K562 (cell line): Measurements from ENCODE around the gene IMPDH2. TPM values are rescaled to one million over a fixed set of nuclear protein-coding genes. Genes with fewer than 3 reads are reported as not detected.

Source experiments
- C11orf30 ChIP-seq: fragments of 450-650 bp; IDR thresholded peaks from 2 replicates; pipeline ENCODE4 v1.6.1; 2016; ENCODE audit warnings: low read depth, mild to moderate bottlenecking
- FOS ChIP-seq: IDR thresholded peaks from 3 replicates; pipeline ENCODE4 v1.6.1; 2011; ENCODE audit not compliant: insufficient read length; ENCODE audit errors: extremely low read depth
- LCOR ChIP-seq: sonication (generic); formaldehyde crosslinking; IDR thresholded peaks from 2 replicates; pipeline ENCODE4 v1.8.0; 2022; ENCODE audit warnings: mild to moderate bottlenecking, missing genetic modification reagents
- MBD1 ChIP-seq: fragments of 250-450 bp; sonication (Bioruptor Pico); IDR thresholded peaks from 2 replicates; pipeline ENCODE4 v1.8.0; 2022; ENCODE audit warnings: inconsistent platforms
- NBN ChIP-seq: fragments of 450-650 bp; IDR thresholded peaks from 2 replicates; pipeline ENCODE4 v1.6.1; 2016; ENCODE audit warnings: low read depth, mild to moderate bottlenecking
- RCOR1 ChIP-seq, 2 experiments: IDR thresholded peaks; 2 replicates each; pipeline ENCODE4 v1.6.1; 2012; ENCODE audit warnings: low read depth in 2 of 2, low read length in 2 of 2, borderline replicate concordance in 1 of 2, improper control_type of control experiment in 1 of 2
- SMARCA4 ChIP-seq: fragments of 450-650 bp; IDR thresholded peaks from 2 replicates; pipeline ENCODE4 v1.6.1; 2016
- TFAP4 ChIP-seq: sonication (generic); formaldehyde crosslinking; IDR thresholded peaks from 2 replicates; pipeline ENCODE4 v1.8.0; 2022; ENCODE audit warnings: missing genetic modification reagents, mild to moderate bottlenecking, moderate library complexity, borderline replicate concordance
- UBTF ChIP-seq, 2 experiments: IDR thresholded peaks; 2 replicates each; pipeline ENCODE4 v1.6.1; 2012; ENCODE audit warnings: improper control_type of control experiment in 2 of 2, low read depth in 2 of 2, low read length in 2 of 2, borderline replicate concordance in 1 of 2
- VEZF1 ChIP-seq: fragments of 200-800 bp; sonication (Bioruptor generic); IDR thresholded peaks from 2 replicates; pipeline ENCODE4 v1.6.1; 2017; ENCODE audit warnings: missing genetic modification characterization, missing compliant biosample characterization
- polyA plus RNA-seq, 8 experiments: library from polyadenylated mRNA; depleted of rRNA in 4 of 8; stranded (reverse) in 5 of 8; unstranded in 3 of 8; fragments of >200 nt; fragmentation: Nextera tagmentation in 2 of 8; fragmentation: Illumina TruSeq in 1 of 8; extraction: Ambion mirVana in 2 of 8; extraction: Trizol in 1 of 8; gene quantifications; 2 replicates each; pipeline versions ENCODE4 v1.2.1 to v1.2.3, GENCODE V29; 2011 to 2014; ENCODE audit warnings: inconsistent platforms in 1 of 8, missing spikeins in 1 of 8
- total RNA-seq, 7 experiments: library from RNA; depleted of rRNA in 6 of 7; stranded (reverse); fragments of >200 nt in 6 of 7; fragmentation: Illumina TruSeq in 2 of 7; extraction: Trizol in 2 of 7; gene quantifications; 2 replicates each; pipeline versions ENCODE4 v1.2.1 to v1.2.3, GENCODE V29; 2011 to 2021; ENCODE audit warnings: low replicate concordance in 1 of 7

The IMPDH2 gene
- total and polyA plus RNA-seq, 9 of the 15 experiments (the other 6 are each of a cell fraction or from before 2014, with no cell fraction given) = 318 to 507 (median 366) TPM

GRCh38 chr3:48989796-48990635 is 39.2 kb downstream of the IMPDH2 start, which contains the start of gene P4HTM (continued):
- TF ChIP-seq UBTF (IDR thresholded peaks at IDR 0.05; ENCODE audit: borderline replicate concordance in 1 of 2, low read depth in 2 of 2, low read length in 2 of 2) = peak; percentile 32 to 52; a peak in 1 of 4 replicates
- TF ChIP-seq VEZF1 (CRISPR knock-in tag) = peak; percentile 62
- peak; percentile 24 for TF ChIP-seq FOS
- peak; percentile 58; the same call in 1 of the 2 replicates for TF ChIP-seq TFAP4 (CRISPR knock-in tag)
- 0 out of 2 replicates have a peak, but pooled peaks have one; percentile 36 for TF ChIP-seq NBN
- peak in 1 of 2 experiments; percentile 67; a peak in 1 of 4 replicates for TF ChIP-seq RCOR1 (IDR thresholded peaks at IDR 0.05; ENCODE audit: borderline replicate concordance in 1 of 2, low read depth in 2 of 2, low read length in 2 of 2)
- TF ChIP-seq LCOR (CRISPR knock-in tag) = 0 out of 2 replicates have a peak, but pooled peaks have one; percentile 52
- peak; percentile 74; the same call in 1 of the 2 replicates for TF ChIP-seq C11orf30
- TF ChIP-seq MBD1 (CRISPR knock-in tag) = peak; percentile 69; the same call in 1 of the 2 replicates
- TF ChIP-seq SMARCA4 = peak; percentile 86
